Measurements from ENCODE around the gene OR1S1.

GRCh38 chr11:58216476-58216875, 4.0 kb downstream of the OR1S1 start:
- TF ChIP-seq RAD21 (IDR thresholded peaks at IDR 0.05; ENCODE audit: low read depth), result no peak
- no peak for TF ChIP-seq POLR2A (IDR thresholded peaks at IDR 0.05; ENCODE audit: borderline replicate concordance, extremely low read depth, insufficient read depth, insufficient read length)
- TF ChIP-seq, protein P1, sequence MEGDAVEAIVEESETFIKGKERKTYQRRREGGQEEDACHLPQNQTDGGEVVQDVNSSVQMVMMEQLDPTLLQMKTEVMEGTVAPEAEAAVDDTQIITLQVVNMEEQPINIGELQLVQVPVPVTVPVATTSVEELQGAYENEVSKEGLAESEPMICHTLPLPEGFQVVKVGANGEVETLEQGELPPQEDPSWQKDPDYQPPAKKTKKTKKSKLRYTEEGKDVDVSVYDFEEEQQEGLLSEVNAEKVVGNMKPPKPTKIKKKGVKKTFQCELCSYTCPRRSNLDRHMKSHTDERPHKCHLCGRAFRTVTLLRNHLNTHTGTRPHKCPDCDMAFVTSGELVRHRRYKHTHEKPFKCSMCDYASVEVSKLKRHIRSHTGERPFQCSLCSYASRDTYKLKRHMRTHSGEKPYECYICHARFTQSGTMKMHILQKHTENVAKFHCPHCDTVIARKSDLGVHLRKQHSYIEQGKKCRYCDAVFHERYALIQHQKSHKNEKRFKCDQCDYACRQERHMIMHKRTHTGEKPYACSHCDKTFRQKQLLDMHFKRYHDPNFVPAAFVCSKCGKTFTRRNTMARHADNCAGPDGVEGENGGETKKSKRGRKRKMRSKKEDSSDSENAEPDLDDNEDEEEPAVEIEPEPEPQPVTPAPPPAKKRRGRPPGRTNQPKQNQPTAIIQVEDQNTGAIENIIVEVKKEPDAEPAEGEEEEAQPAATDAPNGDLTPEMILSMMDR (IDR thresholded peaks at IDR 0.05 in 2 of 3, conservative IDR thresholded peaks at IDR 0.05 in 1 of 3; ENCODE audit: borderline replicate concordance in 1 of 3, insufficient read depth in 1 of 3, low read depth in 2 of 3, low read length in 2 of 3), result no peak
- TF ChIP-seq JUND (IDR thresholded peaks at IDR 0.05), result no peak
- TF ChIP-seq YY1 (IDR thresholded peaks at IDR 0.05; ENCODE audit: extremely low read depth, insufficient replicate concordance, low read depth, low read length), result no peak
- TF ChIP-seq EZH2 (IDR thresholded peaks at IDR 0.05), result no peak
- TF ChIP-seq POLR2AphosphoS5 (IDR thresholded peaks at IDR 0.05; ENCODE audit: low read depth, low read length), result no peak
- TF ChIP-seq, protein P2, sequence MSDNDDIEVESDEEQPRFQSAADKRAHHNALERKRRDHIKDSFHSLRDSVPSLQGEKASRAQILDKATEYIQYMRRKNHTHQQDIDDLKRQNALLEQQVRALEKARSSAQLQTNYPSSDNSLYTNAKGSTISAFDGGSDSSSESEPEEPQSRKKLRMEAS (IDR thresholded peaks at IDR 0.05), result no peak
- no peak for TF ChIP-seq CEBPB (IDR thresholded peaks at IDR 0.05; ENCODE audit: low read depth)
- TF ChIP-seq SRF (IDR thresholded peaks at IDR 0.05; ENCODE audit: low read depth), result no peak
- TF ChIP-seq, protein P3, sequence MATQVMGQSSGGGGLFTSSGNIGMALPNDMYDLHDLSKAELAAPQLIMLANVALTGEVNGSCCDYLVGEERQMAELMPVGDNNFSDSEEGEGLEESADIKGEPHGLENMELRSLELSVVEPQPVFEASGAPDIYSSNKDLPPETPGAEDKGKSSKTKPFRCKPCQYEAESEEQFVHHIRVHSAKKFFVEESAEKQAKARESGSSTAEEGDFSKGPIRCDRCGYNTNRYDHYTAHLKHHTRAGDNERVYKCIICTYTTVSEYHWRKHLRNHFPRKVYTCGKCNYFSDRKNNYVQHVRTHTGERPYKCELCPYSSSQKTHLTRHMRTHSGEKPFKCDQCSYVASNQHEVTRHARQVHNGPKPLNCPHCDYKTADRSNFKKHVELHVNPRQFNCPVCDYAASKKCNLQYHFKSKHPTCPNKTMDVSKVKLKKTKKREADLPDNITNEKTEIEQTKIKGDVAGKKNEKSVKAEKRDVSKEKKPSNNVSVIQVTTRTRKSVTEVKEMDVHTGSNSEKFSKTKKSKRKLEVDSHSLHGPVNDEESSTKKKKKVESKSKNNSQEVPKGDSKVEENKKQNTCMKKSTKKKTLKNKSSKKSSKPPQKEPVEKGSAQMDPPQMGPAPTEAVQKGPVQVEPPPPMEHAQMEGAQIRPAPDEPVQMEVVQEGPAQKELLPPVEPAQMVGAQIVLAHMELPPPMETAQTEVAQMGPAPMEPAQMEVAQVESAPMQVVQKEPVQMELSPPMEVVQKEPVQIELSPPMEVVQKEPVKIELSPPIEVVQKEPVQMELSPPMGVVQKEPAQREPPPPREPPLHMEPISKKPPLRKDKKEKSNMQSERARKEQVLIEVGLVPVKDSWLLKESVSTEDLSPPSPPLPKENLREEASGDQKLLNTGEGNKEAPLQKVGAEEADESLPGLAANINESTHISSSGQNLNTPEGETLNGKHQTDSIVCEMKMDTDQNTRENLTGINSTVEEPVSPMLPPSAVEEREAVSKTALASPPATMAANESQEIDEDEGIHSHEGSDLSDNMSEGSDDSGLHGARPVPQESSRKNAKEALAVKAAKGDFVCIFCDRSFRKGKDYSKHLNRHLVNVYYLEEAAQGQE (IDR thresholded peaks at IDR 0.05; ENCODE audit: low read depth), result no peak
- no peak for TF ChIP-seq CBX3 (IDR thresholded peaks at IDR 0.05; ENCODE audit: low read depth)
- no peak for TF ChIP-seq SP1 (IDR thresholded peaks at IDR 0.05; ENCODE audit: low read depth)

Data from HCT116 (cell line).